Neutrophil (primary cell): ENCODE measurements around the gene IL36G.

ENCODE experiments used
- H3K27ac ChIP-seq: fragments of 200-600 bp; sonication (generic); 2 replicates; pipeline ENCODE4 v1.5.1; 2016; ENCODE audit warnings: mild to moderate bottlenecking, moderate library complexity
- H3K27me3 ChIP-seq: fragments of 200-600 bp; sonication (generic); 2 replicates; pipeline ENCODE4 v1.6.0; 2016; ENCODE audit warnings: mild to moderate bottlenecking
- H3K36me3 ChIP-seq: fragments of 200-600 bp; sonication (generic); 2 replicates; pipeline ENCODE4 v1.5.1; 2017
- H3K4me1 ChIP-seq, 2 experiments: fragments of 200-600 bp in 1 of 2; sonication (generic) in 1 of 2; 1 replicate in 1 of 2; 2 replicates in 1 of 2; pipeline versions ENCODE4 v1.5.1 to v1.6.1; 2013 to 2016; ENCODE audit warnings: low read depth in 1 of 2, low read length in 1 of 2, mild to moderate bottlenecking in 1 of 2, moderate library complexity in 1 of 2; ENCODE audit not compliant: control insufficient read depth in 1 of 2, insufficient read depth in 1 of 2
- H3K4me3 ChIP-seq, 2 experiments: fragments of 200-600 bp in 1 of 2; sonication (generic) in 1 of 2; 1 replicate in 1 of 2; 2 replicates in 1 of 2; pipeline ENCODE4 v1.5.1; 2013 to 2016; ENCODE audit warnings: low read depth in 1 of 2, low read length in 1 of 2, mild to moderate bottlenecking in 1 of 2, moderate library complexity in 1 of 2
- H3K9me3 ChIP-seq: fragments of 200-600 bp; sonication (generic); 2 replicates; pipeline ENCODE4 v1.5.1; 2016
- CTCF ChIP-seq: fragments of 200-600 bp; sonication (generic); IDR thresholded peaks from 2 replicates; pipeline ENCODE4 v1.5.1; 2016; ENCODE audit warnings: antibody characterized with exemption

IL36G gene

DNA sequence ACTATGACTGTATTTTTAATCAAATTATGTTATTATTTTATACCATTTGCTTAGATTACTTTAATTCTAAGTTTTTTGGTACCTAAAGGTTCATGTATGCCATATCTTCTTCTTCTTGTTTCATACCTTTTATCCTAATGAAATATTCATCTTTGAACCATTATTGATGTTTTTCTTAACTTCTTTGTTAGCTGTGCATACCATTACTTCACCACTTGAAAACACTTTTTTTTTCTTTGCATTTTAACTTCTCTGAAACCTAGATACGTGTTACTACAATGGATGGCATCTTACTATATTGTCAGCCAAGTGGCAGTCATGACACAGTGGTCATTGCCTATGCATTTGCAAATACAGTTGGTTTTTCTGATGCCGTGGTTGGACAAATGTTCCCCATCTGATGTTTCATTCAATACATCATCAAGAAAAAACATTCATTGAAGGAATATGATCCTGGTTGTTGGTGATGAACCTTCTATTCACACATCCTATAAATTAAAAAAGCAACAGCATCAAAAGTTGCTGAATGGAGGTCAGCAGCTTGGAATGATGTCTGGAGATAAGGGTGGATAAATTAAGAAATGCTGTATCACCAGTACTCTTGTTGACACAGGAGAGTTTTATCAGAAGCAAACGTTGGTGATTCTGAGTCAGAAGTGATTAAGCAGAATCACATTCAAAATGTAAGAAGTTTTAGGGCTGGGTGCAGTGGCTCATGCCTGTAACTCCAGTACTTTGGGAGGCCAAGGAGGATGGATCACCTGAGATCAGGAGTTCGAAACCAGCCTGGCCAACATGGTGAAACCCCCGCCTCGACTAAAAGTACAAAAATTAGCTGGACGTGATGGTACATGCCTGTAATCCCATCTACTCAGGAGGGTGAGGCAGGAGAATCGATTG, 34.9 kb downstream of the IL36G start:
- Histone ChIP-seq H3K4me1 (no peaks in the 10 kb centered on the region), H3K27ac (no peak overlapping the region), H3K36me3 (no peaks in the 10 kb centered on the region), H3K4me3 (no peak overlapping the region), H3K27me3 (peaks cover 2% of the 10 kb centered on the region), H3K9me3 (no peaks in the 10 kb centered on the region)
- TF ChIP-seq CTCF = no peak

- no peak overlapping the region for H3K4me3 ChIP-seq
- H3K4me1 ChIP-seq = no peaks in the 10 kb centered on the region
- no peak overlapping the region for H3K27ac ChIP-seq
- H3K27me3 ChIP-seq = no peaks in the 10 kb centered on the region
- no peak for TF ChIP-seq CTCF
- no peaks in the 10 kb centered on the region for H3K36me3 ChIP-seq
- H3K9me3 ChIP-seq = no peaks in the 10 kb centered on the region
Measured at GRCh38 chr2:113013336-113013661, 35.5 kb downstream of the IL36G start.

DNA sequence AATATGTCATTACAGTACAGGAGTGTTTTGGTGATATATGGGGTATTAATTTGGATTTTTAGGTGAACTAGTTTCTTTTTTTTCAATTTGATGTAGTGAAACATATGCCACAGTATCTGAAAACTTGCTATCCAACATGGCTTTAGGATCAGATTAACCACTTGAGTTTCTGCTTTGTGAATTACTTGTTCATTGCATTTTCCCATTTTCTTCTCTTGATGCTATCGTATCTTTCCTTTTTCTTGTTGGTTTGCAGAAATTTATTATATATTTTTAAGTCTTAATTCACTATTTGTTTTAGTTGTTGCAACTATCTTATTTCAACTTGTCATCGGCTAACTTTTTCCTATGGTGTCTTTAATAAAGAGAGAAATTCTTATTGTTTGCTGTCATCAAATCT, 36.3 kb downstream of the IL36G start:
- H3K27me3 ChIP-seq = no peaks in the 10 kb centered on the region
- H3K4me1 ChIP-seq = no peaks in the 10 kb centered on the region
- H3K4me3 ChIP-seq = no peak overlapping the region
- H3K9me3 ChIP-seq = no peaks in the 10 kb centered on the region
- TF ChIP-seq CTCF = no peak
- no peaks in the 10 kb centered on the region for H3K36me3 ChIP-seq
- no peak overlapping the region for H3K27ac ChIP-seq

DNA sequence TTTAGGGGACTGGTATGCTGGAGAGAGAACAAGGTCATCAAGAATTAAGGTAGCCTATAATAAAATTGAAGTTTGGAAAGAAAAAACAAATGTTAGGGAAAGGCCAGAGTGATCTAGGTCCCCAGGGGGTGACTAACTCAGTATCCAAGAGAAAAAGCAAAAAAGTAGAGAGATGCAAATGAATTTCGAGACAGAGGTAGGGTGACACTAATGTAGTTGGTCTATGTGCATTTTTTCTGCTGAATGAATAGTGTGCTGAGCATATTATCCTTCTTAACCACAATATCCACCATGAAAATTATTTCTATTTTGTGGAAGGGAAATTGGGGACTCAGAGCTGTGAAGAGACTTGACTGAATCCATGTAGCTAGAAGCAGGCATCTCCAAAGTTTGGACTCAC, 37.2 kb downstream of the IL36G start:
- H3K27me3 ChIP-seq = no peaks in the 10 kb centered on the region
- no peak overlapping the region for H3K4me3 ChIP-seq
- H3K9me3 ChIP-seq = no peaks in the 10 kb centered on the region
- H3K27ac ChIP-seq = no peak overlapping the region
- TF ChIP-seq CTCF = no peak
- no peaks in the 10 kb centered on the region for H3K4me1 ChIP-seq
- H3K36me3 ChIP-seq = no peaks in the 10 kb centered on the region

- H3K4me1 ChIP-seq = no peaks in the 10 kb centered on the region
- H3K27me3 ChIP-seq = no peaks in the 10 kb centered on the region
- no peaks in the 10 kb centered on the region for H3K9me3 ChIP-seq
- no peak overlapping the region for H3K4me3 ChIP-seq
- no peak for TF ChIP-seq CTCF
- H3K27ac ChIP-seq = no peak overlapping the region
- H3K36me3 ChIP-seq = no peaks in the 10 kb centered on the region
Measured at GRCh38 chr2:113015655-113016054, 37.8 kb downstream of the IL36G start.
